ENCODE data around the gene AMBP.
A peak's percentile ranks its signal among the peaks of the same experiment; 100 is the strongest.

AMBP gene

DNA sequence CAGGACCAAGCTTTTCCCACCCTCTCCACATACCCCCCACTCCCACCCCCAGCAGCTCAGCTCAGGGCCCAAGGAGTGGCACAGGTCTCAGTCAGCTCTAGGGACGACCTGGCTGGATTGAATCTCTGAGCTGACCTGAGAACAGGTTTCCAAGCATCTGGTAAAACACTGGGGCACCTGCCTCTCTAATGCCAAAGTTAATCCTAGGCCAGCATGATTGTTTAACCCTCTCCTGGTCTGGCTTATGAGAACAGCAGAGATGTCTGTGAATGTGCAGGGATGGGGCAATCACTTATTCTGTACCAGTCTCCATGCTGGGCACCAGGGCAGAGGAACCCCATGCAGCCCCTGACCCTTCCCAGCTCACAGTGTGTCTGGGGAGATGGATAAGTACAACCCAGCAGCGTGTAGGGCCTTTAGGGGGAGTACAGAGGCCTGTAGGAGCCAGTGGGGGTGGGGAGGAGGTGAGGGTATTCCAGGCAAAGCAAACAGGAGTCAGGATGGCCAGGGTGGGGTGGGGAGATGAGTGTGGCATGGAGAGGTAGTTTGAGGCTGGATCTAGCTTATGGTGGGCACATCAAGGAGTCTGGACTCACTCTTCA is 21.7 kb upstream of the AMBP start:
- Histone ChIP-seq H3K36me3 (ENCODE audit: control insufficient read depth in 2 of 2, insufficient read depth in 1 of 2, low read length in 2 of 2) (no peaks in the 10 kb centered on the region), H3K27ac (ENCODE audit: extremely low read depth, low read depth, low read length) (no peak overlapping the region), H3K9me3 (ENCODE audit: control insufficient read depth, insufficient read depth, low read depth, low read length) (no peaks in the 10 kb centered on the region), H3K4me1 (ENCODE audit: control insufficient read depth, insufficient read depth, low read length) (no peaks in the 10 kb centered on the region), H3K4me3 (ENCODE audit: low read depth, low read length) (no peak overlapping the region)
- ChIA-PET CTCF (interaction anchor here (0.7 to 3.6 kb wide), 6 partner anchors 9 to 195 kb away, joined by 3 to 25 read pairs (median 8); no protein-coding TSS in a partner anchor), POLR2A (interaction anchor here (0.7 kb wide), 1 partner anchor 115 kb away, joined by 3 read pairs; no protein-coding TSS in a partner anchor)
- TF ChIP-seq ZNF266 (tag by site-specific recombination; IDR thresholded peaks at IDR 0.05; ENCODE audit: low read depth) (no peak), GLIS1 (tag by site-specific recombination; IDR thresholded peaks at IDR 0.05) (0 out of 2 replicates have a peak, but pooled peaks have one; percentile 16), ZEB2 (tag by site-specific recombination; IDR thresholded peaks at IDR 0.05) (no peak)

DNA sequence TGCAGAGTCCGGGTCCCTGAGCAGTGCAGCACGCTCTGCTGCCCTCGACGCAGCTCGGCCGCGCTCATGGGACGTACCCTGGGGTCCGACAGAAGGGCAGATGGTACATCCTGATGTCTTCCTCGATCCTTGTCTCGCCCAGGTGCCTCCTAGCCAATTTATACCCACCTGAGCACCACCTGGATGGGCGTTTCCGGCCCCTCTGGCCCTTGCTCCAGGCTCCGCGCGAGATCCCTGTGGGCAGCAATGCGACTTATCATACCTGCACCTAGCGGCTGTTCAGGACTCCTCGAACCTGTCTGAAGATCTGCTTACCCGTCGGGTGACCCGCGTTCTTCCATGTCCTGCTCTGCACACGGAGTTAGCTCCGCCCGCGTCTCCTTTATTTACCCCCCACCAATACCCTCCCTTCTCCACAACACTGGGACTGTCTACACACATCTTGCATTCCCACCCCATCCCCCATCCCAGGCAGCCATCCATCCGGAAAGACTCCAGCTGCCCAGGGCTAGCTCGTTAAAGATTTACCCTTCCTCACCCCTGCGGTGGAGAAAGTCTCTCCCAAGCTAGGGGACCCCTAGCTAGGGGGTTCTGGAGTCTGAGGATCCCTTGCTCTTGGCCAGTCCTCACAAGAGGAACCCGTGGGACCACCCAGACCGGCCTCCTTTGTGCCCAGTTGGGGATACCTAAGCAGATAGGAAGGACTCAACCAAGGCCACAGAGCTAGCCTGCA is 21.0 kb upstream of the AMBP start, which contains the start of gene KIF12:
Gene KIF12, minus strand, starts transcription at position 357 of the 733 bp plus-strand sequence. Its CDS starts 16 bp downstream, at position 341.
- H3K27ac ChIP-seq (ENCODE audit: extremely low read depth, low read depth, low read length): no peak within 1 kb of the TSS
- CTCF ChIA-PET: interaction anchor here (1.1 to 3.6 kb wide), 4 partner anchors 9 to 192 kb away, joined by 4 to 25 read pairs (median 16); no protein-coding TSS in a partner anchor
- H3K4me3 ChIP-seq (ENCODE audit: low read depth, low read length): peak within 1 kb of the TSS; percentile 49

DNA sequence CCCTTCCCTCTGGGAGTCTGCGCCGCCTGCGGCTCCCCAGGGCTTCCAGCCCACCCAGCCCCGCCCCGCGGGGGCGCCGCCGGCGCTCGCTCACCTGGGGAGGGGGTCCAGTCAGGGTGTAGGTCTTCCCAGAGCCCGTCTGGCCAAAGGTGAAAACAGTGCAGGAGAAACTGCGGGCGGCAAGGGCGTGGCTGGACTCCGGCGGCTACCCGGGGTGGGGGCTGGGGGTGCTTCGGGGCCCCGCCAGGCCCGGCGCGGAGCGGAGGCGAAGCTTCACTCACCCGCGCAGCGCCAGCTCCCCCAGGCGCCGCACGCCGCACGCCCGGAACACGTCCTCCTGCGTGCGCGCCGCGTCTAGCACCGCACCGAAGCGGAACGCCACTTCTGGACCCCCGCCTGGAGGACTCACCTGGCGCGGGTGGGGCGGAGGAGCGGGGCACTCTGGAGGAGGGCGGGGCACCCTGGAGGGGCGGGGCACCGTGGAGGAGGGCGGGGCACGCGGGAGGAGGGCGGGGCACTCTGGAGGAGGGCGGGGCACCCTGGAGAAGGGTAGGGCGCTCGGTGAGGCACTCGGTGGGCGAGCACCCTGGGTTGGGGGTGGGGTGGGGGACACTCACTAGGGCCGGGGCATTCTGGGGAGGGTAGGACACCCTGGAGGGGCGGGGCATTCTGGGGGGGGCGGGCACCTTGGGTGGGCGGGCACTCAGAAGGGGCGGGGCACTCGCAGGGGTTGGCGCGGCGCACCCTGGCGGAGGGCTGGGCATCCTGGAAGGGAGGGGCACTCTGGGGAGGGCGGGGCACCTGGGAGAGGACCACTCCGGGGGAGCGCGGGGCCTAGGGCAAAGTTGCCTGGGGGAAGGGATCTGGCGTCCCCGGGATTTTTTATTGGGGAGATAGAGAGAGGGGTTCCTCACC is 20.2 kb upstream of the AMBP start:
- Histone ChIP-seq H3K4me3 (ENCODE audit: low read depth, low read length) (peak overlapping the region; percentile 49), H3K27ac (ENCODE audit: extremely low read depth, low read depth, low read length) (no peak overlapping the region), H3K9me3 (ENCODE audit: control insufficient read depth, insufficient read depth, low read depth, low read length) (no peaks in the 10 kb centered on the region), H3K36me3 (ENCODE audit: control insufficient read depth in 2 of 2, insufficient read depth in 1 of 2, low read length in 2 of 2) (no peaks in the 10 kb centered on the region), H3K4me1 (ENCODE audit: control insufficient read depth, insufficient read depth, low read length) (no peaks in the 10 kb centered on the region)
- ChIA-PET POLR2A (interaction anchor here (0.6 kb wide), 1 partner anchor 892 kb away, joined by 3 read pairs; no protein-coding TSS in a partner anchor), CTCF (interaction anchor here (0.6 to 3.6 kb wide), 4 partner anchors 10 to 234 kb away, joined by 3 to 25 read pairs (median 8); no protein-coding TSS in a partner anchor)
- TF ChIP-seq ZFP3 (tag by site-specific recombination; IDR thresholded peaks at IDR 0.05; ENCODE audit: low read depth): no peak
- TF ChIP-seq, protein P1, sequence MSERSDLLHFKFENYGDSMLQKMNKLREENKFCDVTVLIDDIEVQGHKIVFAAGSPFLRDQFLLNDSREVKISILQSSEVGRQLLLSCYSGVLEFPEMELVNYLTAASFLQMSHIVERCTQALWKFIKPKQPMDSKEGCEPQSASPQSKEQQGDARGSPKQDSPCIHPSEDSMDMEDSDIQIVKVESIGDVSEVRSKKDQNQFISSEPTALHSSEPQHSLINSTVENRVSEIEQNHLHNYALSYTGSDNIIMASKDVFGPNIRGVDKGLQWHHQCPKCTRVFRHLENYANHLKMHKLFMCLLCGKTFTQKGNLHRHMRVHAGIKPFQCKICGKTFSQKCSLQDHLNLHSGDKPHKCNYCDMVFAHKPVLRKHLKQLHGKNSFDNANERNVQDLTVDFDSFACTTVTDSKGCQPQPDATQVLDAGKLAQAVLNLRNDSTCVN (tag by site-specific recombination; optimal IDR thresholded peaks at IDR 0.05): peak; percentile 57
- no peak for TF ChIP-seq WT1 (tag by site-specific recombination; IDR thresholded peaks at IDR 0.05)
- peak; percentile 24; the same call in 1 of the 2 replicates for TF ChIP-seq SP2 (tag by site-specific recombination; IDR thresholded peaks at IDR 0.05)
- TF ChIP-seq KLF9 (tag by site-specific recombination; IDR thresholded peaks at IDR 0.05; ENCODE audit: low read depth): peak; percentile 71
- peak; percentile 12; the same call in 1 of the 2 replicates for TF ChIP-seq GLIS1 (tag by site-specific recombination; IDR thresholded peaks at IDR 0.05)
- TF ChIP-seq KLF1 (tag by site-specific recombination; IDR thresholded peaks at IDR 0.05): peak; percentile 77
- peak; percentile 45 for TF ChIP-seq GLIS2 (tag by site-specific recombination; IDR thresholded peaks at IDR 0.05)
- TF ChIP-seq, protein P2, sequence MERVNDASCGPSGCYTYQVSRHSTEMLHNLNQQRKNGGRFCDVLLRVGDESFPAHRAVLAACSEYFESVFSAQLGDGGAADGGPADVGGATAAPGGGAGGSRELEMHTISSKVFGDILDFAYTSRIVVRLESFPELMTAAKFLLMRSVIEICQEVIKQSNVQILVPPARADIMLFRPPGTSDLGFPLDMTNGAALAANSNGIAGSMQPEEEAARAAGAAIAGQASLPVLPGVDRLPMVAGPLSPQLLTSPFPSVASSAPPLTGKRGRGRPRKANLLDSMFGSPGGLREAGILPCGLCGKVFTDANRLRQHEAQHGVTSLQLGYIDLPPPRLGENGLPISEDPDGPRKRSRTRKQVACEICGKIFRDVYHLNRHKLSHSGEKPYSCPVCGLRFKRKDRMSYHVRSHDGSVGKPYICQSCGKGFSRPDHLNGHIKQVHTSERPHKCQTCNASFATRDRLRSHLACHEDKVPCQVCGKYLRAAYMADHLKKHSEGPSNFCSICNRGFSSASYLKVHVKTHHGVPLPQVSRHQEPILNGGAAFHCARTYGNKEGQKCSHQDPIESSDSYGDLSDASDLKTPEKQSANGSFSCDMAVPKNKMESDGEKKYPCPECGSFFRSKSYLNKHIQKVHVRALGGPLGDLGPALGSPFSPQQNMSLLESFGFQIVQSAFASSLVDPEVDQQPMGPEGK (tag by site-specific recombination; IDR thresholded peaks at IDR 0.05): peak; percentile 15; the same call in 1 of the 2 replicates

More for the DNA sequence above, 21.0 kb upstream of the AMBP start, which contains the start of gene KIF12:
- TF ChIP-seq GLIS1 (tag by site-specific recombination; IDR thresholded peaks at IDR 0.05) (peak; percentile 59), ZNF768 (tag by site-specific recombination; IDR thresholded peaks at IDR 0.05) (no peak)
- TF ChIP-seq, protein P3, sequence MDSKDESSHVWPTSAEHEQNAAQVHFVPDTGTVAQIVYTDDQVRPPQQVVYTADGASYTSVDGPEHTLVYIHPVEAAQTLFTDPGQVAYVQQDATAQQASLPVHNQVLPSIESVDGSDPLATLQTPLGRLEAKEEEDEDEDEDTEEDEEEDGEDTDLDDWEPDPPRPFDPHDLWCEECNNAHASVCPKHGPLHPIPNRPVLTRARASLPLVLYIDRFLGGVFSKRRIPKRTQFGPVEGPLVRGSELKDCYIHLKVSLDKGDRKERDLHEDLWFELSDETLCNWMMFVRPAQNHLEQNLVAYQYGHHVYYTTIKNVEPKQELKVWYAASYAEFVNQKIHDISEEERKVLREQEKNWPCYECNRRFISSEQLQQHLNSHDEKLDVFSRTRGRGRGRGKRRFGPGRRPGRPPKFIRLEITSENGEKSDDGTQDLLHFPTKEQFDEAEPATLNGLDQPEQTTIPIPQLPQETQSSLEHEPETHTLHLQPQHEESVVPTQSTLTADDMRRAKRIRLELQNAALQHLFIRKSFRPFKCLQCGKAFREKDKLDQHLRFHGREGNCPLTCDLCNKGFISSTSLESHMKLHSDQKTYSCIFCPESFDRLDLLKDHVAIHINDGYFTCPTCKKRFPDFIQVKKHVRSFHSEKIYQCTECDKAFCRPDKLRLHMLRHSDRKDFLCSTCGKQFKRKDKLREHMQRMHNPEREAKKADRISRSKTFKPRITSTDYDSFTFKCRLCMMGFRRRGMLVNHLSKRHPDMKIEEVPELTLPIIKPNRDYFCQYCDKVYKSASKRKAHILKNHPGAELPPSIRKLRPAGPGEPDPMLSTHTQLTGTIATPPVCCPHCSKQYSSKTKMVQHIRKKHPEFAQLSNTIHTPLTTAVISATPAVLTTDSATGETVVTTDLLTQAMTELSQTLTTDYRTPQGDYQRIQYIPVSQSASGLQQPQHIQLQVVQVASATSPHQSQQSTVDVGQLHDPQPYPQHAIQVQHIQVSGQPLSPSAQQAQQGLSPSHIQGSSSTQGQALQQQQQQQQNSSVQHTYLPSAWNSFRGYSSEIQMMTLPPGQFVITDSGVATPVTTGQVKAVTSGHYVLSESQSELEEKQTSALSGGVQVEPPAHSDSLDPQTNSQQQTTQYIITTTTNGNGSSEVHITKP (tag by site-specific recombination; IDR thresholded peaks at IDR 0.05): peak; percentile 34; the same call in 1 of the 2 replicates
- TF ChIP-seq, protein P4, sequence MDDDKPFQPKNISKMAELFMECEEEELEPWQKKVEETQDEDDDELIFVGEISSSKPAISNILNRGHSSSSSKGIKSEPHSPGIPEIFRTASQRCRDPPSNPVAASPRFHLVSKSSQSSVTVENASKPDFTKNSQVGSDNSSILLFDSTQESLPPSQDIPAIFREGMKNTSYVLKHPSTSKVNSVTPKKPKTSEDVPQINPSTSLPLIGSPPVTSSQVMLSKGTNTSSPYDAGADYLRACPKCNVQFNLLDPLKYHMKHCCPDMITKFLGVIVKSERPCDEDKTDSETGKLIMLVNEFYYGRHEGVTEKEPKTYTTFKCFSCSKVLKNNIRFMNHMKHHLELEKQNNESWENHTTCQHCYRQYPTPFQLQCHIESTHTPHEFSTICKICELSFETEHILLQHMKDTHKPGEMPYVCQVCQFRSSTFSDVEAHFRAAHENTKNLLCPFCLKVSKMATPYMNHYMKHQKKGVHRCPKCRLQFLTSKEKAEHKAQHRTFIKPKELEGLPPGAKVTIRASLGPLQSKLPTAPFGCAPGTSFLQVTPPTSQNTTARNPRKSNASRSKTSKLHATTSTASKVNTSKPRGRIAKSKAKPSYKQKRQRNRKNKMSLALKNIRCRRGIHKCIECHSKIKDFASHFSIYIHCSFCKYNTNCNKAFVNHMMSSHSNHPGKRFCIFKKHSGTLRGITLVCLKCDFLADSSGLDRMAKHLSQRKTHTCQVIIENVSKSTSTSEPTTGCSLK (tag by site-specific recombination; IDR thresholded peaks at IDR 0.05): no peak
- POLR2A ChIA-PET: interaction anchor here (0.7 kb wide), 1 partner anchor 115 kb away, joined by 3 read pairs; no protein-coding TSS in a partner anchor
- no peaks in the 10 kb centered on the region for H3K4me1 ChIP-seq (ENCODE audit: control insufficient read depth, insufficient read depth, low read length)
- H3K9me3 ChIP-seq (ENCODE audit: control insufficient read depth, insufficient read depth, low read depth, low read length): no peaks in the 10 kb centered on the region
- H3K36me3 ChIP-seq (ENCODE audit: control insufficient read depth in 2 of 2, insufficient read depth in 1 of 2, low read length in 2 of 2): no peaks in the 10 kb centered on the region
